GM21526 (cell line): Measurements from ENCODE around the gene TRIM49D1.
"Not testable (repeated sequence)": the region's sequence is repeated elsewhere in the genome, so short reads cannot be mapped to it uniquely, and the experiment has no call there.

Experiments
- ATAC-seq: cut with Tn5 transposase; IDR thresholded peaks from one replicate; pipeline ENCODE4 v1.9.1; 2021; ENCODE audit warnings: moderate library complexity; ENCODE audit not compliant: unreplicated experiment, low FRiP score

TRIM49D1 gene, protein sequence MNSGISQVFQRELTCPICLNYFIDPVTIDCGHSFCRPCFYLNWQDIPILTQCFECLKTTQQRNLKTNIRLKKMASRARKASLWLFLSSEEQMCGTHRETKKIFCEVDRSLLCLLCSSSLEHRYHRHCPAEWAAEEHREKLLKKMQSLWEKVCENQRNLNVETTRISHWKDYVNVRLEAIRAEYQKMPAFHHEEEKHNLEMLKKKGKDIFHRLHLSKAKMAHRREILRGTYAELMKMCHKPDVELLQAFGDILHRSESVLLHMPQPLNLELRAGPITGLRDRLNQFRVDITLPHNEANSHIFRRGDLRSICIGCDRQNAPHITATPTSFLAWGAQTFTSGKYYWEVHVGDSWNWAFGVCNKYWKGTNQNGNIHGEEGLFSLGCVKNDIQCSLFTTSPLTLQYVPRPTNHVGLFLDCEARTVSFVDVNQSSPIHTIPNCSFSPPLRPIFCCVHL

GRCh38 chr11:89922195-89922660 lies at the start of gene TRIM49D1:
Gene TRIM49D1 (minus strand): TSS chr11:89922245. CDS start chr11:89917710, 4,535 bp downstream.
- ATAC-seq = no peak

- ATAC-seq = not testable (repeated sequence)
Measured at GRCh38 chr11:89965737-89966136, 43.7 kb upstream of the TRIM49D1 start, which contains the start of gene TRIM64. Gene TRIM64 (plus strand): TSS chr11:89966037. CDS start chr11:89968504, 2,467 bp downstream.

DNA sequence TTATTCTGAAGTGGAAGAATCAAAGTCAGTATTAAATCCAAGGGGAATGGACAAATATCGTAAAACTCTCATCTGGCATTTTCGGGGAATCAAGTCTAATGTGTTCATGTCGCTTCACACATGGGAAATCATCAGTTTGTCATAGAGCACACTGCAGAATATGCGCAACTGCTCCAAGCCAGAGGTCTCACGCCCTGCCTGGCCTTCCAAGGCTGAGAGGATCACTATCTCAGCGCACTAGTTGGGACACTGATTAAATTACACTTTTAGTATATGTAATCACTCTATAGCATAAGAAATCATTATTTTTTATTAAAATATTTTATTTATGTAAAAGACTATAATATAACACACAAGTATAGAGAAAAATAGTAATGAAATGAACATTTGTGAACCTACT lies 38.8 kb upstream of the TRIM49D1 start:
- ATAC-seq = not testable (repeated sequence)

- not testable (repeated sequence) for ATAC-seq
Measured at GRCh38 chr11:89923764-89924163, 1.7 kb upstream of the TRIM49D1 start, which contains the start of gene TRIM49D2. Gene TRIM49D2 (plus strand): TSS chr11:89924064. CDS start chr11:89926762, 2,698 bp downstream.

- not testable (repeated sequence) for ATAC-seq
Measured at GRCh38 chr11:89900809-89901208, 21.2 kb downstream of the TRIM49D1 start.

- ATAC-seq = not testable (repeated sequence)
Measured at GRCh38 chr11:89893245-89893644, 28.8 kb downstream of the TRIM49D1 start.

- ATAC-seq = not testable (repeated sequence)
Measured at GRCh38 chr11:89877511-89877910, 44.5 kb downstream of the TRIM49D1 start.

GRCh38 chr11:89872588-89872987 lies 49.5 kb downstream of the TRIM49D1 start:
- not testable (repeated sequence) for ATAC-seq

DNA sequence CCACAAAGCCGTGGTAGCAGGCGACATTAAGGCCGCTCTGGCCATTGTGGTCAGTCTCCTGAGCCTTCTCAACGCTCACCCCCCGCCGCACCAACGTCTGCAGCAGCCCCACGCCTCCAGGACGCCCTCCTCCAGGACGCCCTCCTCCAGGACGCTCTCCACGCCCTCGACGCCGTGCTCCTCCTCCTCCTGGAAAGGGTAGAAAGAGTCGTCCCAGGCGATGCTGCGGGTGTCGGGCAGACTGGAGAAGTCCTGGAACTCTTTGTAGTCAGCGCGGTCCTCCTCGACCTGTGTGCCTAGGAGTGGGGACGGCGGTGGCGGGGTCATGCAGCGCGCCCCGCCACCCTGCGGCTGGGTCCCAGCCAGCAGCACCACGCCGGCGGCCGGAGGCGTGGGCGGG lies 56.8 kb downstream of the TRIM49D1 start:
- not testable (repeated sequence) for ATAC-seq

DNA sequence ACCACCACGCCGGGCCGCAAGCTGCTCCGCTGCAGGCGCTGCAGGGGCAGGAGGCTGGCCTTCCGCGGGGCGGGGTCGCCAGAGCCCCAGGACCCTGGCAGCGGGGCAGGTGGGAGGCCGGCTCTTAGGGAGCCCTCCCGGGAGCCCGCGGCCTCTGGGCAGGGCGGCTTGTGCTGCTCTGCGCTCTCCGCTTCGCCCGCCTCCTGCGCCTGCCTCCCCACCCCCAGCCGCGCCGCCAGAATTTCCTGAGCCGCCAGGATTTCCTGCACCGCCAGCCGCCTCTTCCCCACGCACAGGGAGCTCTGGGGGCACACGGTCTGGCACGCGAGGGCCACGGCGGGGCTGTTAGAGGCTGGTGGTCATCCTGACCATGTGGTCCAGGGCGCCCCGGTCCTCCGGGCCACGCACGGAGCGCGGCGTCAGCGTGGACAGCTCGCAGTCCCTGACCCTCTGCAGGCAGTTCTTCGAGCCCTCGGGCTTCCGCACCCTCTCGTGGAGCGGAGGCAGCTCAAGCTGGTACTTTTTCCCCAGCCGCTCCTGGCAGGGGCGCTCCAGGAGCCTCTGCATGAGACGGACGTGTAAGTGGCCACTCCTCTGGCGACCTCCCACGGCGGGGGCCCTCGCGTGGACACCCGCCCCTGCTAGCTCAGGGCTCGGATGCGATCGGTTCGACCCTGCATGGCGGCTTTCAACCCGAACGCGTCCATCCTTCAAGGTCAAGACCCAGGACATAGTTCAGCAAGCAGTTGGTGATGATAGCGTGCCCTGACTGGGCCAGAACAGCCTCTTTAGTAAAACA lies 57.9 kb downstream of the TRIM49D1 start:
- not testable (repeated sequence) for ATAC-seq
